Muscle layer of colon (tissue), 2 donors: ENCODE measurements around the gene IFNL4.
"Not testable (repeated sequence)": the region's sequence is repeated elsewhere in the genome, so short reads cannot be mapped to it uniquely, and the experiment has no call there.

Source experiments
- H3K27ac ChIP-seq: one replicate; pipeline ENCODE4 v1.7.0; 2013; ENCODE audit warnings: low read depth, mild to moderate bottlenecking, low read length, moderate library complexity
- H3K27me3 ChIP-seq, 2 donors: one replicate each; pipeline ENCODE4 v1.7.0; 2013; ENCODE audit warnings: low read length in 2 of 2, mild to moderate bottlenecking in 2 of 2; ENCODE audit not compliant: insufficient read depth in 2 of 2, control insufficient read depth in 1 of 2
- H3K36me3 ChIP-seq: one replicate; pipeline ENCODE4 v1.7.0; 2013; ENCODE audit warnings: mild to moderate bottlenecking, low read length; ENCODE audit not compliant: insufficient read depth
- H3K4me1 ChIP-seq: one replicate; pipeline ENCODE4 v1.7.0; 2013; ENCODE audit warnings: mild to moderate bottlenecking, low read length; ENCODE audit not compliant: insufficient read depth
- H3K4me3 ChIP-seq, 2 donors: one replicate each; pipeline ENCODE4 v1.7.0; 2013; ENCODE audit warnings: low read length in 2 of 2, low read depth in 1 of 2, mild to moderate bottlenecking in 1 of 2, moderate library complexity in 1 of 2
- H3K9ac ChIP-seq: one replicate; pipeline ENCODE4 v1.7.0; 2013; ENCODE audit warnings: low read length
- H3K9me3 ChIP-seq: one replicate; pipeline ENCODE4 v1.7.0; 2013; ENCODE audit warnings: mild to moderate bottlenecking, low read length
- donor health status: abdominal sarcoma.
- donor health status: Adenocarcinoma of cecum.

Gene IFNL4

DNA sequence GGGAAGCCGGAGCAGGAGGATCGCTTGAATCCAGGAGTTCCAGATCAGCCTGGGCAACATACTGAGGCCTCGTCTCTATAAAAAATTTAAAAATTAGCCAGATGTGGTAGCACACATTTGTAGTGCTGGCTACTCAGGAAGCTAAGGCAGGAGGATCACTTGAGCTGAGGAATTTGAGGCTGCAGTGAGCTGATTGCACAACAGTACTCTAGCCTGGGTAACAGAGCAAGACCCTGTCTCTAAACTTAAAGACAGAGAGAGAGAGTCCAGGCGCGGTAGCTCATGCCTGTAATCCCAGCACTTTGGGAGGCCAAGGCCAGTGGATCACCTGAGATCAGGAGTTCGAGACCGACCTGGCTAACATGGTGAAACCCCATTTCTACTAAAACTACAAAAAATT lies 8.2 kb downstream of the IFNL4 start:
- Histone ChIP-seq H3K36me3 (no peaks in the 10 kb centered on the region), H3K9ac (no peak overlapping the region), H3K27ac (no peak overlapping the region), H3K4me1 (no peaks in the 10 kb centered on the region), H3K4me3 (no peak overlapping the region), H3K9me3 (no peaks in the 10 kb centered on the region), H3K27me3 (peaks cover 0 to 14% of the 10 kb centered on the region in 2 donors)

DNA sequence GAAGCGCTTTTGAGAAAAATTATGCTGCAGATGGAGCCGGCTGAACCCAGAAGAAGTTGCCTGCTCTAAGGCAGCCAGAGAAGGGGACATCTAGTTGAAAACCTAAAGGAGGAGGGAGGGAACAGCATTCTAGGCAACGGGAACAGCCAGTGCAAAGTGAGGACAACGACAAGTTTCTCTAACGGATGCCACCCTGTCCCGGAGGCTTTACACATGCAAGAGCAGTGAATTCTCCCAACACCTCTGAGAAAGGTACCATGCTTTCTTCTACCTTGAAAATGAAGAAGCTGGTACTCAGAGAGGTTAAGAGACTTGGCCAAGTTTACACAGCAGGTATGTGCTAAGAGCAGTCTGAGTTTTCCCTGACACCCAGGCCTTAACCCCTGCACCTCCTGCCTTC lies 9.7 kb downstream of the IFNL4 start:
- H3K4me1 ChIP-seq = no peaks in the 10 kb centered on the region
- H3K4me3 ChIP-seq = no peak overlapping the region
- no peaks in the 10 kb centered on the region for H3K9me3 ChIP-seq
- H3K9ac ChIP-seq = no peak overlapping the region
- H3K27me3 ChIP-seq = peaks cover 0 to 14% of the 10 kb centered on the region in 2 donors
- H3K36me3 ChIP-seq = no peaks in the 10 kb centered on the region
- no peak overlapping the region for H3K27ac ChIP-seq

DNA sequence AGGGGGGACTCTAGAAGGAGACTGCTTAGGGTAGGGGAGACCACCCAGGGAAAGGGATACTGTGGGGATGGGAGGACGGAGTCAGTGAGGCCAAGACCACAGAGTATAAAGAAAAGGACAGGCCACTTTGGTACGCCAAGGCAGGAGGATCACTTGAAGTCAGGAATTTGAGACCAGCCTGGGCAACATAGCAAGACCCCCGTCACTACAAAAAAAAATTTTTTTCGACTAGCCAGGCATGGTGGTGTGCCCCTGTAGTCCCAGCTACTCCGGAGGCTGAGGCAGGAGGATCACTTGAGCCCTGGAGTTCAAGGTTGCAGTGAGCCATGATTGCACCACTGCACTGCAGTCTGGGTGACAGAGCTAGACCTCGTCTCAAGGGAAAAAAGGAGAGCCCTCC lies 10.4 kb downstream of the IFNL4 start:
- H3K36me3 ChIP-seq = no peaks in the 10 kb centered on the region
- no peak overlapping the region for H3K4me3 ChIP-seq
- H3K9ac ChIP-seq = no peak overlapping the region
- peaks cover 0 to 14% of the 10 kb centered on the region in 2 donors for H3K27me3 ChIP-seq
- H3K9me3 ChIP-seq = no peaks in the 10 kb centered on the region
- no peak overlapping the region for H3K27ac ChIP-seq
- H3K4me1 ChIP-seq = no peaks in the 10 kb centered on the region

DNA sequence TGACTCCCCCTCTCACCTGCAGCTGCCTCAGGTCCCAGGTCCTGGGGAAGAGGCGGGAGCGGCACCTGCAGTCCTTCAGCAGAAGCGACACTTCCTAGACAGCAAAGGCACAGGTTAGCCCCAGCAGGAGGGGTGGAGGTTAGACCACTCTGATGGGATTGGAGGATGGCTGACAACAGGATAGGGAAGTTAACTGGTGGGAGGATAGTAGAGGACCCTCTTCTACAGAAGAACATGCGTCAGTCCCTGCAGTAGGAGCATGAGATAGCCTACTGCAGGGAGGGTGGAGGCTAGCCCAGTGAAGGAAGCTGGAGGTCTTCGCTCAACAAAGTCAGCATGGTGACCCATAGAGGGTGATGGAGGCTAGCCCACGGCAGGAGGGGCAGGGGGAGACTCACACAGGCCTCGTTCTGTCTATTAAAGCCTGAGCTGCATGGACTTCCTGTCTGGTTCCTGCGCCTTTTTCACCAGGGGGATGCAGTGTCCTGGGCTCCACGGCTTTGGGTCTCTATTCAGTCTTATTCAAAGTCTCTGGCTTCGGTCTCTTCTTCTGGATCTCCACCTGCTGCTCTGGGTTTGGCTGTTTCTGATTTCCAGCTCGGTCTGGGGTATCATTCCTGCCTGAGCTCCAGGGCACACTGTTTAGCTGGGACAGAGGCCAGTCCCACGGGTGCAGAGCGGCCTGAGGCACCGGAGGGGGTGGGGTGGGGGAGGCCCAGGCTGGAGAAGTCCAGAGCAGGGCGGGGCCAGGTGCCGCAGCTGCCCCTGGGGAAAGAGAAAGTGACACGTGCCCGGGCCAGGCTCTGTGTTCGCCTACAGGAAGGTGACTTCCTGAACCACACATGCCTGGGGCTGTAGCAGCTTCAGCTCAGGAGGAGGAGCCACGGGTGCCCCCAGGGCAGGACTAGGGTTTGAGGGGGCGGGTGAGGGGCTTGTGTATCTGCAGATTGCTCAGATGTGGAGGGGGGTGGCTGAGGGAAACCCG lies 11.2 kb downstream of the IFNL4 start:
- Histone ChIP-seq H3K4me3 (no peak overlapping the region), H3K27me3 (peaks cover 0 to 14% of the 10 kb centered on the region in 2 donors), H3K27ac (no peak overlapping the region), H3K9me3 (no peaks in the 10 kb centered on the region), H3K4me1 (no peaks in the 10 kb centered on the region), H3K9ac (no peak overlapping the region), H3K36me3 (no peaks in the 10 kb centered on the region)

DNA sequence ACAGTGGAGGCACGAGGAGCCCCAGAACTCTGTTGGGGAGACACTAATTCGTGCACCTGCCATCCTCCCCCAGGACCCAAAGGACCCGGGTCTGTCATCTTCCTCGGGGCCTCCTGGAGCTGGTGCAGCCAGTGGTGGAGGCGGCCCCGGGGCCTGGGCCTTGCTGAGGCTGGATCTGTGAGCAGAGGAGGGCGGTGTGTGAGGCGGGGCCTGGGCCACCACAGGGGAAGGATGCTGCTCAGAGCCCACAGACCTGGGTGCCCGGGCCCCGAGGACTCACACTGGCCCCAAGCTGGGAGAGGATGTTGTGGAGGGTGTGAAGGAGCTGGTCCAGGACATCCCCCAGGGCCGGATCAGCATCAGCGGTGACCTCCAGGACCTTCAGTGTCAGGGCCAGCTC lies 12.1 kb downstream of the IFNL4 start:
- H3K4me3 ChIP-seq = no peak overlapping the region
- H3K9ac ChIP-seq = no peak overlapping the region
- no peaks in the 10 kb centered on the region for H3K9me3 ChIP-seq
- no peak overlapping the region for H3K27ac ChIP-seq
- H3K36me3 ChIP-seq = no peaks in the 10 kb centered on the region
- H3K27me3 ChIP-seq = peaks cover 0 to 14% of the 10 kb centered on the region in 2 donors
- no peaks in the 10 kb centered on the region for H3K4me1 ChIP-seq

DNA sequence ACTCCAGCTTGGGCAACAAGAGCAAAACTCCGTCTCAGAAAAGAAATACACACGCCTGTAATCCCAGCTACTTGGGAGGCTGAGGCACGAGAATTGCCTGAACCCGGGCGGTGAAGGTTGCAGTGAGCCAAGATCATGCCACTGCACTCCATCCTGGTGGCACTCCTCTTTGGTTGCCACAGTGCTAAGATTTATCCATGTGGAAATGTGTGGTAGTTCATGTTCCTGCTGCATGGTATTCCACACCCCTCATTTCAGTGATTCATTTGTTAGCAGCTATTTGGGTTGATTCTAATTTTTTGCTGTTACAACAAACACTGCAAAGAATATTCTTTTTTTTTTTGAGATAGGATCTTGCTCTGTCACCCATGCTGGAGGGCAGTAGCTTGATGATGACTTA lies 15.9 kb downstream of the IFNL4 start:
- H3K4me1 ChIP-seq = no peaks in the 10 kb centered on the region
- no peaks in the 10 kb centered on the region for H3K36me3 ChIP-seq
- no peaks in the 10 kb centered on the region for H3K9me3 ChIP-seq
- H3K27ac ChIP-seq = no peak overlapping the region
- peaks cover 0 to 14% of the 10 kb centered on the region in 2 donors for H3K27me3 ChIP-seq
- H3K9ac ChIP-seq = no peak overlapping the region
- H3K4me3 ChIP-seq = no peak overlapping the region

DNA sequence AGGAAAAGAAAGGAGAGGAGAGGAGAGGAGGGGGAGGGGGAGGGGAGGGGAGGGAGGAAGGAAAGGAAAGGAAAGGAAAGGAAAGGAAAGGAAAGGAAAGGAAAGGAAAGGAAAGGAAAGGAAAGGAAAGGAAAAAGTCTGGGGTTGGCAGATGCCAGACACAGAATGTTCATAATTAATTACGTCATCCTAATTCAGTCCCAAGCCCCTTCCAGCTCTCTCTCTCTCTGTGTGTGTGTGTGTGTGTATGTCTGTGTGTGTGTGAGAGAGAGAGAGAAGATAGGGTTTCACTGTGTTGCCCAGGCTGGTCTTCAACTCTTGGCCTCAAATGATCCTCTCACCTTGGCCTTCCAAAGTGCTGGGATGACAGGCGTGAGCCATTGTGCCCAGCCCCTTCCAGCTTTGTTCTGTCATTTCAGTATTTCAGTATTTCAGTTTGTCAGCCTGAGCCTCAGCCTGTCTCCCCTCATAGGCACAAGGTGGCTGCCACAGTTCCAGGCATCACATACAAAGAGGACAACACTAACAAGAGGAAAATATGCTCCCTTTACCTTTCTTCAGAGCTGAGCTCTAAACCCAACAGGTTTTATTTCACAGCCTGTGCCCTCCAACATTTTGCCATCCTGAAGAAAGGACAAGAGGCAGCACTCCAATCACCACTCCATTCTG lies 18.4 kb downstream of the IFNL4 start:
- Histone ChIP-seq H3K36me3 (no peaks in the 10 kb centered on the region), H3K27ac (no peak overlapping the region), H3K4me3 (no peak overlapping the region), H3K9ac (no peak overlapping the region), H3K4me1 (no peaks in the 10 kb centered on the region), H3K27me3 (no peaks in the 10 kb centered on the region), H3K9me3 (no peaks in the 10 kb centered on the region)

DNA sequence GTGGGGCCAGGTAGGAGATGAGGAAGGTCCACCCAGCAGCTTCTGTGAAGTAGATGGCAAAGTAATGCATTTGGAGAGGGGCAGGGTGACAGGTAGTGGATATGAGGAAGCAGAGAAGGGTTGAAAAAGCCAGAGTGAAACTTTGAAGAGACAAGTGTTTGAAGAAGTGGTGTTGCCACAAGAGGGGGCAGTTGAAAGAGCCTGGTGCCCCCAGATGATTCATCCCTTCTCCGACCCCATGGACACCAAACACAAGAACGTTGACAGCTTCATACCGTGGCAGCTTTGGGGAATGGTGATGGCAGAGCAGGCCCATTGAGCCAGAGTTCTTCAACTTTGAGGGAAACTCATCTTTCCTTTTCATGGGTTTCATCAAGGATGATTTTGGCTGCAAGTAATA lies 23.7 kb downstream of the IFNL4 start:
- no peaks in the 10 kb centered on the region for H3K36me3 ChIP-seq
- no peak overlapping the region for H3K9ac ChIP-seq
- H3K9me3 ChIP-seq = no peaks in the 10 kb centered on the region
- no peak overlapping the region for H3K27ac ChIP-seq
- H3K4me3 ChIP-seq = no peak overlapping the region
- peaks cover 0 to 16% of the 10 kb centered on the region in 2 donors for H3K27me3 ChIP-seq
- no peaks in the 10 kb centered on the region for H3K4me1 ChIP-seq

DNA sequence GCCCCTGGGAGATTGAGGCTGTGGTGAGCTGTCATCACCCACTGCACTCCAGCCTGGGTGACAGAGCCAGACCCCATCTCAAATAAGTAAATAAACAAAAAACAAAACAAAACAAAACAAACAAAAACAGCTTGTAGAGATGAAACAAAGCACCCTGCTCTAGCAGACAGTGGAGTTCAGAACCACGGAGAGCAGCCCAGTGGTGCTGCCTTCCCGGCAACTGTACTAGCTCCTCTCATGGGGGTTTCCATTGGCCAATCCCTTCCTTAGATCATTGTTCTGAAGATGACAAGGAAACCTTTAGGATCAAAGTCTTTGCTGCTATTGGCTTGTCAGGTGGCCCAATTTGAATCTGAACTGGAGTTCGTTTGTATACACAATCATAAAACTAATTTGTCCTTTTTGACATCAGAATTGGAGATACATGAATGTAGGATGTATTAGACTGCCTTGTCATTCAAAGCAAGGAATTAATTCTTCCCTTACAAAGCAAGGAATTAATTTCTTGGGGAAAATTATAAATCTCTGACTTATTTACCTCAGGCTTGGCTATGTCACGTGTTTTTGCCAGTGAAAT lies 24.9 kb downstream of the IFNL4 start:
- Histone ChIP-seq H3K36me3 (no peaks in the 10 kb centered on the region), H3K9me3 (no peaks in the 10 kb centered on the region), H3K4me3 (no peak overlapping the region), H3K27ac (no peak overlapping the region), H3K27me3 (peaks cover 0 to 16% of the 10 kb centered on the region in 2 donors), H3K4me1 (no peaks in the 10 kb centered on the region), H3K9ac (no peak overlapping the region)

DNA sequence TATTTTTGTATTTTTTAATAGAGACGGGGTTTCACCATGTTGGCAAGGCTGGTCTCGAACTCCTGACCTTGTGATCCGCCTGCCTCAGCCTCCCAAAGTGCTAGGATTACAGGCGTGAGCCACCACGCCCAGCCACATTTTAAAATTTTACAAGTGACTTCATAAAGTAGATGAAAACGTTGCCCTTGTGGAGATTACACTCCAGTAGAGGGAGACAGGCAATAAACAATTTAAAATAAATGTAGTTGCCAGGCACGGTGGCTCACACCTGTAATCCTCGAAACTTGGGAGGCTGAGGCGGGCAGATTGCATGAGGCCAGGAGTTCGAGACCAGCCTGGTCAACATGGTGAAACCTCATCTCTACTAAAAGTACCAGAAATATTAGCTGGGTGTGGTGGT lies 29.5 kb downstream of the IFNL4 start:
- H3K9me3 ChIP-seq, H3K27ac ChIP-seq, H3K4me3 ChIP-seq, H3K4me1 ChIP-seq, H3K36me3 ChIP-seq, H3K9ac ChIP-seq, H3K27me3 ChIP-seq: not testable (repeated sequence)

DNA sequence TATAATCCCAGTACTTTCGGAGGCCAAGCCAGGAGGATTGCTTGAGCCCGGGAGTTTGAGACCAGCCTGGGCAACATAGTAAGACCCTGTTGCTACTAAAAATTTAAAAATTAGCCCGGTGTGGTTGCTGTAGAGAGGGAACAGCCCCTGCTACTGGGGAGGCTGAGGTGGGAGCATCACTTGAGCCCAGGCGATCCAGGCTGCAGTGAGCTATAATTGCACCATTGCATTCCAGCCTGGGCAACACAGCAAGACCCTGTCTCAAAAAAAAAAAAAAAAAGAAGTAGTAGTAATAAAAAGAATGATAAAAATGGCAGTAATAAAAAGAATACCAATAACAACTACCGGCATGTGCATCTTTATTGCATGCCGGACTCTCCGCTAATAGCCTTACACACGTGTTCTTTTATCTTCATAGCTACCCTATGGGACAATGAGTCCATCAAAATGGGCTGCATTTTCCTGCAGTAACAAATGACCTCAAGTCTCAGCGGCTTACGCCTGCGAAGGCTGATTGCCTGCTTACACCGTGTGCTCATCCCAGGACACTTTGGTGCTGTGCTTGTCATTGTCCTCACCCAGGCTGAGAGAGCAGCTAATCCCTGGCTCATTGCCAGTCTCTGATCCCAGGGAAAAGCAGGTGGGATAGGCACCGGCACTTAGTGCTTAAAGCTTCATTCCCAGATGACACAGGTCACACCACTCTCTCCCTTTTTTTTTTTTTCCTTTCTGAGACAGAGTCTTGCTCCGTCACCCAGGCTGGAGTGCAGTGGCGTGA lies 30.2 kb downstream of the IFNL4 start:
- no peak overlapping the region for H3K27ac ChIP-seq

More for the DNA sequence above, 30.2 kb downstream of the IFNL4 start:
- H3K36me3 ChIP-seq = no peaks in the 10 kb centered on the region
- peaks cover 0 to 4% of the 10 kb centered on the region in 2 donors for H3K27me3 ChIP-seq
- H3K4me1 ChIP-seq = no peaks in the 10 kb centered on the region
- no peak overlapping the region for H3K4me3 ChIP-seq
- H3K9ac ChIP-seq = no peak overlapping the region
- no peaks in the 10 kb centered on the region for H3K9me3 ChIP-seq
